Esophagus squamous epithelium (tissue), 5 donors: ENCODE measurements around the gene RBFOX1. TPM values are rescaled to one million over a fixed set of nuclear protein-coding genes. Genes with fewer than 3 reads are reported as not detected.

ENCODE experiments used
- DNase-seq: peaks from one replicate; lab custom pipeline; 2025; lab: John Stamatoyannopoulos, UW
- H3K27ac ChIP-seq, 4 donors: fragments of 200-600 bp; sonication (generic); one replicate each; pipeline ENCODE4 v1.5.1; 2016 to 2019; ENCODE audit warnings: mild to moderate bottlenecking in 1 of 4
- H3K27me3 ChIP-seq, 4 donors: fragments of 200-600 bp; sonication (generic); 1 replicate in 3 of 4; 2 replicates in 1 of 4; pipeline versions ENCODE4 v1.5.1 to v1.6.0; 2017 to 2021; ENCODE audit warnings: antibody characterized with exemption in 1 of 4
- H3K36me3 ChIP-seq, 3 donors: fragments of 200-600 bp; sonication (generic); one replicate each; pipeline ENCODE4 v1.5.1; 2016 to 2019
- H3K4me1 ChIP-seq, 3 donors: fragments of 200-600 bp; sonication (generic); one replicate each; pipeline ENCODE4 v1.5.1; 2017 to 2019
- H3K4me3 ChIP-seq, 4 donors: fragments of 200-600 bp; sonication (generic); 1 replicate in 3 of 4; 2 replicates in 1 of 4; pipeline ENCODE4 v1.5.1; 2016 to 2019; ENCODE audit warnings: mild to moderate bottlenecking in 2 of 4, moderate library complexity in 1 of 4
- H3K9me3 ChIP-seq, 3 donors: fragments of 200-600 bp; sonication (generic); one replicate each; pipeline ENCODE4 v1.5.1; 2016 to 2019
- POLR2A ChIP-seq, 4 donors: fragments of 450-650 bp; IDR thresholded peaks; one replicate each; pipeline ENCODE4 v1.6.1; 2017; ENCODE audit warnings: antibody characterized with exemption in 4 of 4, mild to moderate bottlenecking in 4 of 4, moderate library complexity in 3 of 4
- WGBS, 2 donors: methylation state at CpG; one replicate each; pipeline ENCODE4 v1.1.5; 2018; 5-methylcytosine and 5-hydroxymethylcytosine counted together
- intact Hi-C: fragments of 100-400 bp; cut with DNase I; formaldehyde crosslinking; loops from one replicate; pipeline ENCODE4 v1.15.0; 2022
- total RNA-seq, 4 donors: library from RNA; depleted of rRNA; stranded (reverse); fragments of >200 nt; gene quantifications; one replicate each; pipeline ENCODE4 v1.1.0, GENCODE V29; 2016
- TF ChIP-seq, protein P1 (sequence below), 6 experiments: fragments of 450-650 bp in 4 of 6; fragments of 200-600 bp in 2 of 6; sonication (generic) in 2 of 6; IDR thresholded peaks; one replicate each; pipeline ENCODE4 v1.5.1; 2016 to 2019; ENCODE audit warnings: antibody characterized with exemption in 6 of 6, mild to moderate bottlenecking in 4 of 6, moderate library complexity in 4 of 6
- donor health status: DM: yes; HTN: yes; CAD: no.

The RBFOX1 gene
- total RNA-seq, 4 donors from 2014 or later: not detected

DNA sequence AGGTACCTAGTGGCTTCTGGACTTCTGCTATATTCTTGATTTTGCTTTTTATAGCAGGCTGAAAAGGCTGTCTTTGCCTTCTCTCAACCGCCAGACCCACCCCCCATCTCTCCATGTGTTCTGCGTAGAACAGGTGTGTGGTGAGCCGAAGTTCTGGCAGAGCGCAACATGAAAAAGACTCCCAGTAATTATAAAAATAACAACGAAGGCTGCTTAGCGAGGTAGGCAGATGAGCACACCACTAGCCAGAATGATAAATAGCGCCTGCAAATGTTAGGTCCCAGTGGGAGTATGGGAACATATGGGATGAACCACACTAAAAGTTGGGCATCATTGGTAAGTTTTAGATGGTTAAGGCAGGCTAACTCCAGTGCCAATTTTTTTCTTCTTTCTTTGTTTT is 14.0 kb upstream of the RBFOX1 start:
- H3K27ac ChIP-seq: no peak overlapping the region

DNA sequence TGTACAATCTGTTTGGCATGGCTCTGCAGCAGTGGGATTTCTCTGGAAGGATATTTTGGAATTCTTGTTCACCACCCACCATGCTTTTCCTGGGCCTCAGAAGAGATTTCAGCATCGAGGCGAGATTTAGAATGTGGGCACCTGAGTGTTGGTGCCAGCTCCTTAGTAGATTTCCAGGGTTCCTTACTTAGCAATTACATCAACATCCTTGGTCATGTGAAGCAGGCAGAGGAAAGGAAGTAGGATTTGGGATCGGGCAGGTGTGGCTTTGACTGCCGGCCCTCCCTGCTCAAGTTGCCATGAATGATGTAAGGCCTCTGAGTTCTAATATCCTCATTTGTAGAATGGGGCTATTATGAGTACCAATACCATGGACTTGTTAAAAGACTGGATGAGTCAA is 13.1 kb upstream of the RBFOX1 start:
- 66 to 76% methylated on average over 4 of the region's 4 CpGs for WGBS, 2 donors

More for the DNA sequence above, 14.0 kb upstream of the RBFOX1 start:
- Histone ChIP-seq H3K4me3 (no peak overlapping the region), H3K27me3 (no peaks in the 10 kb centered on the region), H3K4me1 (no peaks in the 10 kb centered on the region), H3K9me3 (no peaks in the 10 kb centered on the region), H3K36me3 (no peaks in the 10 kb centered on the region)
- TF ChIP-seq POLR2A (IDR thresholded peaks at IDR 0.05): no peak
- TF ChIP-seq, protein P1, sequence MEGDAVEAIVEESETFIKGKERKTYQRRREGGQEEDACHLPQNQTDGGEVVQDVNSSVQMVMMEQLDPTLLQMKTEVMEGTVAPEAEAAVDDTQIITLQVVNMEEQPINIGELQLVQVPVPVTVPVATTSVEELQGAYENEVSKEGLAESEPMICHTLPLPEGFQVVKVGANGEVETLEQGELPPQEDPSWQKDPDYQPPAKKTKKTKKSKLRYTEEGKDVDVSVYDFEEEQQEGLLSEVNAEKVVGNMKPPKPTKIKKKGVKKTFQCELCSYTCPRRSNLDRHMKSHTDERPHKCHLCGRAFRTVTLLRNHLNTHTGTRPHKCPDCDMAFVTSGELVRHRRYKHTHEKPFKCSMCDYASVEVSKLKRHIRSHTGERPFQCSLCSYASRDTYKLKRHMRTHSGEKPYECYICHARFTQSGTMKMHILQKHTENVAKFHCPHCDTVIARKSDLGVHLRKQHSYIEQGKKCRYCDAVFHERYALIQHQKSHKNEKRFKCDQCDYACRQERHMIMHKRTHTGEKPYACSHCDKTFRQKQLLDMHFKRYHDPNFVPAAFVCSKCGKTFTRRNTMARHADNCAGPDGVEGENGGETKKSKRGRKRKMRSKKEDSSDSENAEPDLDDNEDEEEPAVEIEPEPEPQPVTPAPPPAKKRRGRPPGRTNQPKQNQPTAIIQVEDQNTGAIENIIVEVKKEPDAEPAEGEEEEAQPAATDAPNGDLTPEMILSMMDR (IDR thresholded peaks at IDR 0.05): no peak
- DNase-seq: no peak
- intact Hi-C loops: no loop called here
- WGBS, 2 donors: 74 to 88% methylated on average over 7 of the region's 7 CpGs

DNA sequence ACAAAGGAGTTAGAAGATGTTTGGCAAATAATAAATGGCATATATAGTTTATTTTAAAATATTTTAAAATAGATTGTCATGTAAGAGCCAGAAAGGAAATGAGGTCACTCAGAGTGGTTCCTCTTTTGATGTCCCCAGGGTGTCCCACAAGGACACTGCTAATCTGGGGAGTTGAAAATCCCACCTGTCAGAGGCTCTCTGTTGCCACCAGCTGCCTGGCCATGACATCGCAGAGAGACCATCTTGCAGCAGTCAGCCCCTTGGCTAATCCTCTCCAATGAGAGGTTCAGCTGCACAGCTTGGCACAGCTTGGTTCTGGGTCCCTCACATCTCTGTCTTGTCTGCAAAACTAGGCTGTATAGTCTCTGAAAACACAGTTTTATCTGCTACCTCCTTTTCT is 11.0 kb upstream of the RBFOX1 start:
- intact Hi-C loops: no loop called here
- no peak for TF ChIP-seq POLR2A (IDR thresholded peaks at IDR 0.05)
- TF ChIP-seq, protein P1 (IDR thresholded peaks at IDR 0.05): no peak
- WGBS, 2 donors: 45 to 70% methylated on average over 1 of the region's 1 CpG

More for the DNA sequence above, 13.1 kb upstream of the RBFOX1 start:
- DNase-seq: no peak
- Histone ChIP-seq H3K36me3 (no peaks in the 10 kb centered on the region), H3K4me3 (no peak overlapping the region), H3K4me1 (no peaks in the 10 kb centered on the region), H3K27me3 (no peaks in the 10 kb centered on the region), H3K27ac (no peak overlapping the region), H3K9me3 (no peaks in the 10 kb centered on the region)
- TF ChIP-seq, protein P1 (IDR thresholded peaks at IDR 0.05): no peak
- TF ChIP-seq POLR2A (IDR thresholded peaks at IDR 0.05): no peak
- intact Hi-C loops: no loop called here

DNA sequence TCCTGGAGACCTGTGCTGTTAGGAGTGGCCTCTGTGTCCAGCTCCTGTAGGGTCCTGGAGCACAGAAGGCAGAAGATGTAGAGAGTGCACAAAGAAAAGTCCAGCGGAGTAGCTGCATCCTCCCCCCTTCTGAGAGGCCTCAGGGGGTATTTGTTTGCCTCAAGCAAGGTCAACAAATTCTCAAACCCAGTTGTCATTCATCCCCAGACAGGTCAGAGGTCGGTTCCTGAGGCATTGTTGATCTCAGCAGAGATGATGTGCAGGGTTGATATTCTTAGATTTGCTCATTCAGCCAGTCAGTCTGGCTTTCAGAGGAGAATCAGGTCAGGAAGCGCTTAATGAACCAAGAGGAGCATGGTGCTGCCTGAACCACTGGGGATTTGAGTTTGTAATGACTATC is 8.3 kb upstream of the RBFOX1 start:
- no peaks in the 10 kb centered on the region for H3K27me3 ChIP-seq
- H3K4me3 ChIP-seq: no peak overlapping the region
- 22 to 44% methylated on average over 3 of the region's 3 CpGs for WGBS, 2 donors
- intact Hi-C loops: no loop called here
- H3K9me3 ChIP-seq: no peaks in the 10 kb centered on the region
- H3K4me1 ChIP-seq: no peaks in the 10 kb centered on the region
- no peak overlapping the region for H3K27ac ChIP-seq
- H3K36me3 ChIP-seq: no peaks in the 10 kb centered on the region
- no peak for TF ChIP-seq POLR2A (IDR thresholded peaks at IDR 0.05)
- TF ChIP-seq, protein P1 (IDR thresholded peaks at IDR 0.05): no peak
- DNase-seq: no peak

More for the DNA sequence above, 11.0 kb upstream of the RBFOX1 start:
- Histone ChIP-seq H3K4me3 (no peak overlapping the region), H3K27ac (no peak overlapping the region), H3K36me3 (no peaks in the 10 kb centered on the region), H3K27me3 (no peaks in the 10 kb centered on the region), H3K4me1 (no peaks in the 10 kb centered on the region), H3K9me3 (no peaks in the 10 kb centered on the region)
- no peak for DNase-seq

DNA sequence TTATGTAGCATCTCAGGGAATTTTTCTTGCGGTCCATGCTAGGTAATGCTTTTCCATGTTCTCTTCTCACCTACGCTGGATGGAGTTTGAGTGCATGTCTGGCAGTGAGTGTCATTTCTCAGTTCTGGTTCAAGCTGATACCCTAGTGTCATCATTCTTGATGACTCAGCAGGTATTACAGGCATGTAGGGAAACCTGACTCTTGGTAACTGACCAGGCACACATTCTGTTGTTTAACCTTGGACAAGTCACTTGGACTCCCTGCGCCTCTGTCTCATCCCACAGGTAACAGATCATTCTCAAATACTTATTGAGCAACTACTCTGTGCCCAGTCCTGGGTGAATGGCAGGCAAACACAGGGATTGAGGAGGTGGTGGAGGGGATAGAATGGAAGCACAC is 6.8 kb upstream of the RBFOX1 start:
- Histone ChIP-seq H3K36me3 (no peaks in the 10 kb centered on the region), H3K27ac (no peak overlapping the region), H3K4me3 (no peak overlapping the region), H3K27me3 (no peaks in the 10 kb centered on the region), H3K4me1 (no peaks in the 10 kb centered on the region), H3K9me3 (no peaks in the 10 kb centered on the region)
- 93% methylated on average over 3 of the region's 3 CpGs for WGBS, 2 donors
- DNase-seq: no peak
- no peak for TF ChIP-seq POLR2A (IDR thresholded peaks at IDR 0.05)
- TF ChIP-seq, protein P1 (IDR thresholded peaks at IDR 0.05): no peak
- intact Hi-C loops: no loop called here
